Stimulated activated CD8-positive, alpha-beta memory T cell treated with anti-CD3 and anti-CD28 coated beads, Interleukin-2, amount 100 ng/mL, for 48 hours (primary cell): Measurements from ENCODE around the gene DNMT3L.
"Not testable (repeated sequence)": the region's sequence is repeated elsewhere in the genome, so short reads cannot be mapped to it uniquely, and the experiment has no call there.

Source experiments
- DNase-seq, 2 donors: peaks; one replicate each; pipeline ENCODE4 v3.0.0-alpha.2; 2020; ENCODE audit warnings: low read depth in 2 of 2

DNMT3L gene

DNA sequence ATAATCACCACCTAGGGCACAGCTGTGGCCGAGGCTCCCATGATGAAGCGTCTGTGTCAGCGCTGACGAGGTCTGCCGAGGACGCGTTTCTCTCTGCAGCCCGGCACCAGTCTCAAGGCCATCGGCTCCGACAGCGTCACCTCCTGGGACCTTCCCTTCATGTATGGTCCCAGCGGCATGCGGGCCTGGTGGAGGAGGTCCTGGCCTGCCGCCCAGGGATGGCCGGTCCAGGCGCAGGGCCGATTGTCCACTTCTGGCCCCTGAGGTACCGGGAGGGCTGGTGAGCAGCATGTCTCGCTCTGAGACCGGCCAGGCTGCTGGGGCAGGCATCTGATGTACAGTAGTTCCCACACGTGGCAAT lies 64.6 kb downstream of the DNMT3L start:
- DNase-seq = not testable (repeated sequence)
